Fibroblast of skin of left biceps (primary cell): ENCODE results near the gene ALG2.
"Not testable (repeated sequence)": the region's sequence is repeated elsewhere in the genome, so short reads cannot be mapped to it uniquely, and the experiment has no call there.

Experiments used
- DNase-seq, 2 experiments: peaks; one replicate each; pipeline ENCODE4 v3.0.0-alpha.2; 2013; ENCODE audit warnings: low read depth in 2 of 2

ALG2 gene

GRCh38 chr9:99238331-99238730 lies 16.6 kb upstream of the ALG2 start:
- DNase-seq, result no peak

GRCh38 chr9:99237849-99238248 lies 16.1 kb upstream of the ALG2 start:
- DNase-seq, result not testable (repeated sequence)

GRCh38 chr9:99237356-99237755 lies 15.6 kb upstream of the ALG2 start:
- no peak for DNase-seq

- no peak for DNase-seq
Measured at GRCh38 chr9:99235926-99236634, 14.3 kb upstream of the ALG2 start.

GRCh38 chr9:99235069-99235468 lies 13.3 kb upstream of the ALG2 start:
- DNase-seq, result no peak

- DNase-seq, result no peak
Measured at GRCh38 chr9:99234618-99235017, 12.9 kb upstream of the ALG2 start.

- DNase-seq, result no peak
Measured at GRCh38 chr9:99231711-99232110, 10.0 kb upstream of the ALG2 start.

- no peak for DNase-seq
Measured at GRCh38 chr9:99230206-99230605, 8.5 kb upstream of the ALG2 start.

- DNase-seq, result no peak
Measured at GRCh38 chr9:99226054-99226453, 4.3 kb upstream of the ALG2 start.

GRCh38 chr9:99224445-99224844 lies 2.7 kb upstream of the ALG2 start:
- DNase-seq, result no peak

- DNase-seq, result no peak
Measured at GRCh38 chr9:99222416-99223270, 901 bp upstream of the ALG2 start.

- DNase-seq, result no peak
Measured at GRCh38 chr9:99221266-99221620, 499 bp downstream of the ALG2 start.

- DNase-seq, result no peak
Measured at GRCh38 chr9:99220011-99220410, 1.7 kb downstream of the ALG2 start.

GRCh38 chr9:99216073-99216472 lies 5.7 kb downstream of the ALG2 start:
- DNase-seq, result no peak

- DNase-seq, result no peak
Measured at GRCh38 chr9:99213197-99213596, 8.5 kb downstream of the ALG2 start.

GRCh38 chr9:99211746-99212145 lies 10.0 kb downstream of the ALG2 start:
- DNase-seq, result no peak

GRCh38 chr9:99210572-99210971 lies 11.2 kb downstream of the ALG2 start:
- no peak for DNase-seq

GRCh38 chr9:99201603-99202002 lies 20.1 kb downstream of the ALG2 start:
- DNase-seq, result no peak

- no peak for DNase-seq
Measured at GRCh38 chr9:99199938-99200539, 21.7 kb downstream of the ALG2 start.

GRCh38 chr9:99197987-99198386 lies 23.8 kb downstream of the ALG2 start:
- DNase-seq, result no peak

GRCh38 chr9:99197124-99197630 lies 24.6 kb downstream of the ALG2 start:
- DNase-seq, result no peak

GRCh38 chr9:99196484-99196883 lies 25.3 kb downstream of the ALG2 start:
- not testable (repeated sequence) for DNase-seq

GRCh38 chr9:99193466-99193821 lies 28.3 kb downstream of the ALG2 start:
- no peak for DNase-seq
